Gastroesophageal sphincter (tissue), 3 donors: ENCODE results near the gene PTX3.

Source experiments
- CTCF ChIP-seq, 4 experiments: fragments of 200-600 bp in 2 of 4; fragments of 450-650 bp in 2 of 4; sonication (generic) in 1 of 4; IDR thresholded peaks; one replicate each; pipeline ENCODE4 v1.5.1; 2017 to 2019; ENCODE audit warnings: antibody characterized with exemption in 4 of 4, mild to moderate bottlenecking in 2 of 4, moderate library complexity in 2 of 4
- POLR2A ChIP-seq, 2 donors: fragments of 450-650 bp; IDR thresholded peaks; one replicate each; pipeline ENCODE4 v1.6.1; 2017; ENCODE audit warnings: antibody characterized with exemption in 2 of 2, mild to moderate bottlenecking in 2 of 2, moderate library complexity in 1 of 2

GRCh38 chr3:157469561-157470294 lies 33.1 kb downstream of the PTX3 start:
- TF ChIP-seq CTCF (IDR thresholded peaks at IDR 0.05) (no peak), POLR2A (IDR thresholded peaks at IDR 0.05) (no peak)
